Activated naive CD4-positive, alpha-beta T cell (primary cell): ENCODE data around the gene NECAB2.

Source experiments
- DNase-seq, 4 experiments: peaks; one replicate each; lab custom pipeline; 2025; lab: John Stamatoyannopoulos, UW

NECAB2 gene

DNA sequence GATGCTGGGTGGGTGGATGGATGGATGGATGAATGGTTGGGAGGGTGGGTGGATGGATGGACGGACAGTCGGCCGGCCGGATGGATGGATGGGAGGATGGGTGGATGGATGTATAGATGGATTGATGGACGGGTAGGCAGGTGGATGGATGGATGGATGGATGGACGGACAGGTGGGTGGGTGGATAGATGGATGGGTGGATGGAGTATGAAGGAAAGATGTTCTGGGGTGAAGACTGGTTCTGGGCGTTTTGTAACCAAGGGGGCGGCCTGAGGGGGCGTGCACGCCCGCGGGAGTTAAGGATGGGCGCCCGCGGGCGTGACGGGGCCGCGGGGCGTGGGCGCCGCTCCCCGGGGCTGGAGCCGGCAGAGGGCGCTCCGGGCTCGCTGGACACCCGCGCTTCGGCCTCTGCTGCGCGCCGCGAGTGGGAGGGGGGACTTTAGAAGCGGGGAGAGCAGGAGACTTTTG, at the start of gene NECAB2:
NECAB2 (plus strand) TSS at position 407 of the 468 bp plus-strand sequence. CDS start 405 bp downstream, outside the sequence.
- no peak for DNase-seq

DNA sequence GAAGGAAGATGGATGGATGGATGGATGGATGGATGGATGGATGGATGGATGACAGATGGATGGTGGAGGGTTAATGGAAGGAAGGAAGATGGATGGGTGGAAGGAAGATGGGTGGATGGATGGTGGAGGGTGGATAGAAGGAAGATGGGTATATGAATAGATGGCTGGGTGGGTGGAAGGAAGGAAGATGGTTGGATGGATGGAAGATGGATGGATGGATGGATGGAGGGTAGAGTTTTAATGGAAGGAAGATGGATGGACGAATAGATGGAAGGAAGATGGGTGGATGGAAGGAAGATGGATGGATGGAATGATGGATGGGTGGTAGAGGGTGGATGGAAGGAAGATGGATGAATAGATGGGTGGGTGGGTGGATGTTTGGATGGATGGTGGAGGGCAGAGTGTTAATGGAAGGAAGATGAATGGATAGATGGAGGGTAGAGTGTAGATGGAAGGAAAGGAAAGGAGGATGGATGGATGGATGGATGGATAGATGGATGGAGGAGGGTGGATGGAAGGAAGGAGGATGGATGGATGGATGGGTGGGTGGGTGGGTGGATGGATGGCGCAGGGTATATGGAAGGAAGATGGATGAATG, 47.1 kb upstream of the NECAB2 start:
- DNase-seq: no peak

DNA sequence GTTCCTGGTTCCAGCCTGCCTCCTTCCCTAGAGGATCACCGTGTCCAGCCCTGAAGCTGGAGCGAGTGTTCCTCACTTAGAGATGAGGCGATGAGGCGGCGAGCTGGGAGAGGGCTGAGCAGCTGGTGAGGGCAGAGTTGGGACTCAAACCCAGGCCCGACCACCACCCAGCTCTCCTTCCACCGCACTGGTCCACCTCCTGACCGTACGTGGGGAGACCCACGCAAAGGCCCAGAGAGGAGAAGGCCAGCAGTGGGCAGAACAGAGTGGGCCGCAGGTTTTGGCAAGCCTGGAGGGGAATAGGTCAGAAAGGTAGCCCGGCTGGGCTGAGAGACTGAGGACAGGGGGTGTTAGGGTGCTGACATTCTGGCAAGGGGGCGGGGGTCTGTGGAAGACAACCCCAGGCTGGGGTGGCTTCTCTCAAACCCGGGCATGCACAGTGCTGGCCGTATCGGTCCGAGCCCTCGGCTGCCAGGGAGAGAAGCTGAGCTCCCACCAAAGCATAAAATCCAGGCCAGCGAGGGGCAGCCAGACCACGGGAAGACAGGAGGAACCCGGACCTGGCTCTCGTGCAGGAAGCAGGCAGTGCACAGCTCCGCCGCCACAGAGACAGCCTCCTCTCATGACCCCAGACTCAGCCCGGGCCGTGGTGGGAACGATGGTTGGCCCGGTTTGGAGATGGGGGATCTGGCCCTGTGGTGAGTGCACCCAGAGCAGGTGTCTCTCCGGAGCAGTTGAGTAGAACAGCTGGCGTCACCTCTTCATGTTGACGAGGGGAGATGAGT, 44.3 kb upstream of the NECAB2 start:
- DNase-seq: no peak

DNA sequence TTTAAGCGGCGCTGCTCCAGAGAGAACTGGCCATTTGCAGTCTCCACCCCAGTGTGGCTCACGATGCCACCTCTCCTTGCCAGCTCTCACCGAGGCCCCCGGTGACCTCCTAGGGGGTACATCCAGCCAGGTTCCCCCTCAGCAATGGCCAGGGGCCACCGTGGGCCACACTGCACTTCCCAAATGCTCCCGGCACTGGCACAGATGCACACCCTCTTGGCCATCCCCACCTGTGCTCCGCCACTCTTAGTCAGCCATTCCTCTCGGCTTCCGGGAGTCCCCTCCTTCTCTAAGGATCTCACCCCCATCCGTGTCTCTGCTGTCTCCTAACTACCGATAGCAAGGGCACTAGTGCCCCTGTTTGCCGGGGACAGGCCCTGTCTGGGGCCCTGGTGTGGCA, 43.4 kb upstream of the NECAB2 start:
- DNase-seq: no peak

DNA sequence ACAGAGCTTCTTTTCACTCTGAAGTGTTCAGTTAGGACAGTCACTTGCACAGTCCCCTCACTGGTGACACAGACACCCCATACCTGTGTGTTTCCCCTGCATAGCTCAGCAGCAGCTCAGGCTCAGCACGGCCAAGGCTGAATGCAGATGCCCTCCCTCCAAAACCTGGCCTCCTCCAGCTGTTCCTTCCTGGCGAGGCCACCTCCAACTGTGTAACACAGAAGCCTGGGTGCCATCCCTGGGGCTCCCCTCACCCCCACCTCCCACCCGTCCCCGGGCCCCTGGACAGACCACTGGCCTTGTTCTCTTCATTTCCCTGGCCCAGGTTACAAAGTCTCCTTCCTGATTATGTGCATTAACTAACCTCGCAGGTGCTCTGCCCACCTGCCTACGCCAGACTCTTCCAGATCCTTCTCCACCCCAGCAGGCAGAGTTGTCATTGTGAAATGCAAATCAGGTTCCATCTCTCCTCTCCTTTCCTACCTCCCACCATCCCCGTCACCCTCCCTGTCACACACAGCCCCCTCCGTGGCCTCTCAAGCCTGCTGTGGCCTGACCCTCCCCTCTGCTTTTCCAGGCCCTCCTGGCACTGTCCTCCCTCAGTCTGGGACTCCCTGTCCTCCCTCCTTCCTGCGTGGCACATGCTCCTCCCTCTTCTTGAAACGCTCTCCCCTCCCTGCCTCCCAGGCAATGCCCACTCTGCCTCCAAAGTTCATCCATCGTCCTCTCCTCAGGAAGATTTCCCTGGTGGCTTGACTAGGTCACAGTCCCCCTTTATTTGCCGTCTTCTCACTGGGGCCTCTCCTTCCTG, 42.7 kb upstream of the NECAB2 start:
- DNase-seq: no peak

DNA sequence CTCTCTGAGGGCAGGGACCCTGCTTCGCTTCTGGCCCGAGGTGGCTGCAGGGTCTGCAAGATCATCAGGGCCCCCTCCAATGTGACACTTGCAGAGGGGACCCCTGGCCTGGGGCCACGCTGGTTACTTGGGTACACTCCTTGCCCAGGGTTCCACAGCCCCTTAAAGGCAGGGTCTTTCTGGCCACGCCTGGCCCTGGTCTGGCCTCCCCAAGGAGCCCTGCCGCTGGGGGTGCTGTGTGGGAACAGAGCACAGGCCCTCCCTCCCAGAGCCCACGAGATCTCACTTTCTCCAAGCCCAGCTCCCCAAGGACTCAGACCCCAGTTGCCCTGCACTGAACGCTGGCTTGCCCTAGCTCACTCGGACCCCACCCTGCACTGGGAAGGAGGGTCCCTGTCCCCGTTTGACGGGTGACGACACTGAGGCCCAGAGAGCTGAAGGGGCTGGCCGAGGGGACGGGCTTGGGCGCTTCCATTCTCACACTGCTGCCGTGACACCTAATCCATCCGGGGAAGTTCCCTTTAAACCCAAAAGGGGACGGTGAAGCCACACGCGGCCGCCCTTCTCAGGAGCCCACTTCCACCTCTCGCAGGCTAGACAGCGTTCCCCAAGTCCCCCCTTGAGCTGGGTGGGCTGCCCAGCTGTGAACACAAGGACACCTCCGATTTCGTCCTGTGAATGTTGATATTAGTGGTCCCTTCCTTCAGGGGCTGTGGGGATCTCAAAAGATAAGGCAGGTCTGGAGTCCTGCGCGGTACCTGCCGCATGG, 41.9 kb upstream of the NECAB2 start:
- DNase-seq: no peak

DNA sequence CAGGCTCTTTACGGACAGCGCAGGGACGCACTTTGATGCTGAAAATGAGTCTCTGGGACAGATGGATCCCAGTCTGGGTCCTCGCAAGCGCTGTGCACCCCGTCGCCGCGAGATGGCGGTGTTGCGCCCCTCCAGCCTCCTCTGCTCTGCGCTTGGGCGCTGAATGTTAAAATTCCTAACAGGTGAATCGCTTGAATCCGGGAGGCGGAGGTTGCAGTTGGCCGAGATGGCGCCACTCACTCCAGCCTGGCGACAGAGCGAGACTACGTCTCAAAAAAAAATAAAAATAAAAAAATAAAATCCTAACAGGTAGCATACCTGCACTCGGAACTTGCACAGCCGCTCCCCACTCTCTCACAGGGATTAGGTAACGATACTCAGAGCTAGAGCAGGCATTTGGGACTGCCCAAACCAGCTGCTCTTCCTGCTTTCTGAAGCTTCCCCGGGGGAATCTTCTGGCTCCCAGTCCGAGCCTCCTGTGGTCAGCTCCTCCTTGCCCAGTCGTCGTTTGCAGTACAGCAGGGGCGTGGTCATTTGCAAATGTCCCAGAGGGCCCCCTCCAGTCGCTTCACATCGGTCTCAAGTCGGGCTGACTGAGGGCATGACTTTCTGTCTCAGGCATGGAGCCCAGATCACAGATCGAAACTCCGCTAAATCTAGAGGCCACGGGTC, 41.2 kb upstream of the NECAB2 start:
- DNase-seq: peak; percentile 20 to 58 (median 44)

DNA sequence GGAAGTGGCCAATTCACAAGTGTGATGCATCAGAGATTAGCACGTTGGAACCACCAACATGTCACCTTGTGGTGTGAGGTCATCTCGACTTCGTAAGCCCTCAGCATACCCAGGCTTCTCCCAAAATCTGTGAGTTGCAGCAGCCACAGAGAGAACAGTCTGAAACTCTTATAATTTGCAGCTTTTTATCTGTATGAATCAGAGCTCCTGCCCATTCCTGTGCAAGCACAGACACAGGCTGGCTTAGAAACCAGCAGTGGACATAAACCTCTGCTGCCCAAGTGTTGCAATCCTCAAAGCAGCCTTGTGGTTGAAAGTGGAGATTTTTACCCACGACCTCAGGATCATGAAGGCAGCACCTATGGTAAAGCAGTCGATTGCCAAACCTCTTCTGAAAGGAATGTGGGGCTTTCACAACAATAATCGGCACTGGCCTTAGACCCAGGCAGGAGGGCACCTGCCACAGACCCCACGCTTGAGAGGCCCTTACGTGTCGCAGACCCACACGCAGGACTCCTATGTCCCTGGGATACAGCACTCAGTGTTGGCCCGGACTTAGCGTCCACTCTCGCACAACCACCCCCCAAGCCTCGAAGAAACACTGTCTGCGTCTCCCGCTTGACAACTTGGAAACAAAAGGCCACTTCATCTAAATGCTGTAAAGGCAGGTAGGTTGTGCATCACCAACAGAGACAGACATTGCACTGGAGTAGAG, 39.5 kb upstream of the NECAB2 start:
- no peak for DNase-seq

DNA sequence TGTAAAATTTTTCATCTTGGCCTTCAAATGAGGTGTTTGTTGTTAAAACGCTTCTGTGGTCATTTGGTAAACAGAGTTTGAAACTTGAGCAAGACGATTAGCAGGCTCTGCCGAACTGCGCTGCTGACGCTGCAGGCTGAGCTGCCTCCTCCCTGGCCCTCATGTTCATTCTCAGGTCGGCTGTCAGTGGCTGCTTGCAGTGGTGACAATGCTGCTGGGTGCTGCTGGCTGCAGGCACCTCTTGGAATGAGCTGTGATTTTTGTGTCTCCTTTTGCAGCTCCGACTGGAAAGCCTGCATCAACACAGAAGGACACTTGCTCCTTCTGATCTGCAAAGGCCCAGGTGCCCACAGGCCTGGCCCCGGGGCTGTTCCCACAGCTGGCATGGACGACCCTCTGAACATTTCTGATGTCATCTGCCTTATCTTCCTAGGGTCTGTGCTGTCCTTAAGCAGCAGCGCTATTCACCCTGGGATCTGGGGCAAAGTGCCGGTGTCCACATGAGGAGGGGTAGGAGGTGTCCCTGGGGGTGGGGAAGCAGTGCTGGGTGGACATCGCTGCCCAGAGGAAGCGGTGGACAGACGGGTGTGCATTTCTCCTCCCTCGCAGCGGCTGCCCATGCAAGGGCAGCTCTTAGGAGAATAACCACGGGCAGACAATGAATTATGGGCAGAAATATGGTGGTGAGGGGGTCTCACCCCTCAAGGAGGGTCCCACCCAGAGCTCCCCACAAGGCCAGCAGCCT, 38.1 kb upstream of the NECAB2 start:
- no peak for DNase-seq

DNA sequence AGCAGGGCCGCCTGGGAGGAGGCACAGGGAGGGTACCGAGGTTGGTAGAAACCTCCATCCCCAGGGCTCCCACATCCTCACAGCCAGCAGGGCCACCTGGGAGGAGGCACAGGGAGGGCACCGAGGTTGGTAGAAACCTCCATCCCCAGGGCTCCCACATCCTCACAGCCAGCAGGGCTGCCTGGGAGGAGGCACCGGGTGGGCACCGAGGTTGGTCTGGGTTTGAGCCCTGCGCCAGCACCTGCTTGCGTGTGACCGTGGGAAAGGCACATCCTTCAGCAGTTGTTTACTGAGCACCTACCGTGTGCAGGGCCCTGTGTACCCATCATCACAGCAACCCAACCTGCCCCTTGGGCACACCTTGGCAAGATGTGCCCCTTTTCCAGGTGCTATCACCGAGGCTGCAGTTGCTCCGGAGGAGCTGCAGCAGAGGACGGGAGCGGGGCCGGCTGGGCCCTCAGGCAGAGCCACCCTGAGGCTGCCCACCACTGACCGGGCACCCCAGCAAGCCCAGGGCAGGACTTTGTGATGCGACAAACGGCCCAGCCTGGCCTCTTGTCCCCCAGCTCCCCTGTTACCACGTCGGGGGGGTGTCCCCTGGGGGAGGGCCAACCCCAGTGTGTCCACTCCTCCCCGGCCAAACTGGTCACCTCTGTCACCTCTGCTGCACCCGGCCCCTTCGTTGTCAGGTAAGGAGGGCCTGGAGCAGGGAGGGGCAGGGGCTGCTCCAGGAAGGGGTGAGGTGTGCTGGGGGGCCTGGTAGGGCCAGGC, 37.1 kb upstream of the NECAB2 start:
- no peak for DNase-seq

DNA sequence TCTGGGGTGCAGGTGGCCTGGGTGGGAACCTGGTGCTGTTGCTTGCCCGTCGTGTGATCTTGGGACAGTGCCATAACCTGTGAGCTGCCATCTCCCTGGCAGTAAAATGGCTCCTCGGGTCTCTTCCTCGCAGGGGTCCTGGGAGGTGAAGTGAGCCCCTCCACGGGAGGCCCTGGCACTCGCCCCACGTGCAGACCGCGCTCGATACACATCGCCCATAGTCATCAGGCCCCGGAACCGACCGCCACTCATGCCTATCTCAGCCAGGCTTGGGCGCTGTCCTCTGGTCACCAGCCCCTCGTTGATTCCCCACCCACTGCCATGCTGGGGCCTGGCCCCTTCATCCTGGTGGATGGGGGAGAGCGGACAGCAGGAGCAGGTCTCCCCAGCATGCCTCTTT, 36.5 kb upstream of the NECAB2 start:
- DNase-seq: no peak

DNA sequence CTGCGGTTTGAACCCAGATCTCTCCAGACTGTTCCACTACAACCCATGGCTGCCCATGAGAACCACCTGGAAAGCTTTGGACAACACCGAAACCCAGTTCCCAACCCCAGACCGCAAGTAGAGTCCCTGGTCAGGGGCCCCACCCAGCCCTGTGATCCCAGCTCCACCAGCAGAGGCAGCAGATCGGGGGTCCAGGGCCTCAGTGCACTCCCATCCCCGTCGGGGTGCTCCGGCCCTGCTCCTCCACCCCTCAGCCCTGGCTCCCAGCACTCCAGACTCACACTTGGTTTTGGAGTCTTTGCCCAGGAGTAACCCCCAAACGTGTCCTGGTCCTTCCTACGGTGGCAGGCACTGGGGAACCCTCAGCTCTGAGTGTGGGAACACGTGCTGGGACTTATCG, 35.7 kb upstream of the NECAB2 start:
- no peak for DNase-seq

DNA sequence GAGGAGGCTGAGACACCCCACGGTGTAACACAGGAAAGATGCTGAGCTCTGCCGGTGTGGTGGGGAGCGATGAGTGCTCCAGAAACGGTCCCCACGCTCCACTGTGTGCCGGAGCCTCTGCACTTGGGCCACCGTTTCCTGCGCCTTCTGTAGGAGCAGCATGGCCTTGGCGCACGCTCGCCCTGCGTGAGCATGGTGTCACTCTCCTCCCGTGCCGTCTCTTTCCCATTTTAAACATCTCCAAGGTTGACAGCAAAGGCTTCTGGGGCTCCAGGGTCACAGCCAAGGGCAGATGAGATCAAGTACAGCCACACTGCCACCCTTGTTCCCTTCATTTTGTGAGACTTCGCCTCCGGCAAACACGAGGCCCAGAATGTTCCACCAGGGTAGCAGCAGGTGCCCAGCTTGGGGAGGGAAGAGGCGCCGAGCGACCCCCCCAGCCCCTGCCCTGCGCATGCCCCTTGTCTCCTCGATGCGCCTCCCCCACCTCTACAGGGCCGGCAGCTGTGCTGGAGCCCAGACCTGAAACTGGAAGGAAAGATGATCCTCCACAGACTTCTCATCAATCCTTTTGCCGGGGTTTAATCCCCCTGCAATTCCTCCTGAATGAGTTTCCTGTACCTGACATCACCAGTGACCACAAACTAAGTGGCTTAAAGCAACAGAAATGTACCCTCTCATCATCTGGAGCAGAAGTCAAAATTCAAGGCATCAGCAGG, 34.9 kb upstream of the NECAB2 start:
- DNase-seq: no peak

DNA sequence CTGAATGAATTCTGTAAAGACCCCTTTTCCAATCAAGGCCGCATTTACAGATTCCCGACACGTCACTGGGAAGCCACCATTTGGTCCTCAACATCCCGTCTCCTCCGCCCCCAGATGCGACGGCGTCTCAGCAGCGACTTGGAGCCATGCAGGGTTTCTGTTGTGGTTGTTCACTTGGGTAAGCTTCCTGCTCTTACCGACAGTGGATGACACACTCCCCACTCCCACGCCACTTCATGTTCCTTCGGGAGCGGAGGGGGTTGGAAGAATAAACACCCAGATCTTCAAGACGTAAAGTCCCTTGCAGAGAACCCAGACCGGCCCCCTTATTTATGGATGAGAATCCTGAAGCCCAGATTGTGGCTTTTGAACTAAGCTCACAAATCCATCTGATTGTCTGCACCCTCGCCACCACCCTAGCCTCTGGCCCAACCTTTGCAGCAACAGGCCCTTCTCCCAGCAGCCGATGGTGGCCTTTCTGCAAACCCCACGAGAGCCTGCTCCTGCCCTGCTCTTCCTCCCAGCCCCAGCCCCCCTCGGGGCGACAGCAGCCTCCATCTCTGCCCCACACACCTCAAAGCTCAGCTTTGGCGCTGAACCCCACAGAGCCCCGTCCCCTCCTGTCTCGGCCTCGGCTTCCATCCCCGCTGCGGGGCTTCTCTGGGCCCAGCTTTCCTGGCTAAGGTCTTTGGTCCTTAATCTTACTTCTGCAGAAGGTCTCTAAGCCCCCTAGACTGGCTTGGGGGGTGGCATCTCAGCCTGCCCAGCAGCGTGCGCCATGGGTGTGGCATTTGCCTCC, 34.0 kb upstream of the NECAB2 start:
- DNase-seq: no peak

DNA sequence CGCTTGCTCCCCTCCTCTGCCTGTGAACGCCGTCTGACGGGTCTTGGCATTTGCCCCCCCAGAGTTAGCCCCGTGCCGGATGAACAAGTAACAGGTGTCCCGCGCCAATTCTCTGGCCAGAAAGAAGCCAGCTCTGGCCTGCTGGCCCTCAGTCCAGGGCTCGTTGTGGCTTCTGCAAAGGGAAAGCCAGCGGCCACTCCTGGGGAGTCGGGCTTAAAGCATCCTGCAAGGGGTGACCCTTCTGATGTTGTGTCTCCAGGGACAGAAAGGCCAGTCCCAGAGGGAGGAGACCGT, 33.4 kb upstream of the NECAB2 start:
- DNase-seq: no peak

DNA sequence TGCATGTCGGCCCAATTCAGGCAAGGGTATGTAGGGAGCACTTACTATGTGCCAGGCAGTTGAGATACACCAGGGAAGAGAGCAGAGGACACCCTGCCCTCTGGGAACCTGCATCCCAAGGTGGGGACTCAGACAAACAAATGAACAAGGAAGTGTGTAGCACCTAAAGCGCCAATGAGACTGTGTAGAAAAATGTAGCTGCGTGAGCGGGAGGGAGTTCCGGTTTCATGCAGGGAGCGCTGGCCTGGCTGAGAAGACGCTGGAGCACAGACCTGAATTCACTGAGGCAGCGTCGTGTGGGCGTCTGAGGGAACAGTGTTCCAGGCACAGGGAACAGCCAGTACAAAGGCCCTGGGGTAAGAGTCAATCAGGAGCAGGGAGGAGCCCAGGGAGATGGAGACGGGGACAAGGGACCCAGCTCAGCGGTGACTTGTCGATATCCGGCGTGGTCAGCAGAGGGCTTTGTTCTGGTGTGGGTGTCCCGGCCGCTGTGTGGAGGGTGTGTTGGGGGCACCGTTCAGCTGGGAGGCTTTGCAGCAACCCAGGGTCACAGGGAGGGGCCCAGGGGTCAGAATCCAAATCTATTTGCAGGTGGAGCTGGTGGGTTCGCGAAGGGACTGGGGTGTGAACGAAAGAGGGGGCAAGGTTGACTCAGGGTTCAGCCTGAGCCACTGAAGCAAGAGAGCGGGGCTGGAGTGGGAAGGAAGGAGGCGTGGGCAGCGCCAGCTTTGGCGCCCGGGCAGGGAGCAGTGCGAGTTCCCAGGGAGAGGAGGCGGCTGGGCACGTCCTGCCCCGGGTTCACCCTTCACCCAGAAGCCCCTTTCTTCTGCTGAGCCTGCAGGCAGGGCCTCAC, 32.8 kb upstream of the NECAB2 start:
- DNase-seq: no peak

DNA sequence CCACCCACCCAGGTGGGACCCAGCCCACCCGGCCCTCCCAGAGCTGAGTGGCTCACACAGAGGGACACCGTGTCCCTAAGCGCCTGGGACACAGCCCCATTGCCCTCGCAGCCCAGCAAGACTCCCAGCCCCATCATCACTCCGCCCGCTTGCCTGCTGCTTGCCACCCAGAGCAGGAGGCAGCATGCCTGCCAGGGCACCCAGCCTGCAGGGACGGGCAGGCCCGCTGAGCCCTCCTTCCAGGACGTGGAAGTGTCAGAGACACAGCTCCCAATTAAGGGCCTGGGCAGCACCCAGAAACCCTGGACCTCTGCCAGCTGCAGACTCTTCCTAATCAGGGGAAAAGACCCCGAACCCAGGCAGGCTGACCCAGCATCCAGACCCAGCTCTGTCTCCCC, 32.2 kb upstream of the NECAB2 start:
- DNase-seq: no peak
